GM20000 (cell line): ENCODE data around the gene OR6N2.

Experiments used
- DNase-seq: peaks from one replicate; pipeline ENCODE4 v3.0.0; 2012; ENCODE audit warnings: low spot score
- CTCF ChIP-seq: IDR thresholded peaks from 2 replicates; pipeline ENCODE4 v1.5.1; 2012; ENCODE audit warnings: mild to moderate bottlenecking, control low read depth; ENCODE audit errors: extremely low read depth, missing control alignments

The OR6N2 gene

GRCh38 chr1:158801396-158801795 lies 20.4 kb upstream of the OR6N2 start:
- no peak for DNase-seq
- TF ChIP-seq CTCF, result no peak

- TF ChIP-seq CTCF, result no peak
- no peak for DNase-seq
These were observed 19.5 kb upstream of the OR6N2 start for GRCh38 chr1:158800526-158800925.

- no peak for DNase-seq
- no peak for TF ChIP-seq CTCF
These were observed 18.7 kb upstream of the OR6N2 start for GRCh38 chr1:158799689-158800088.

GRCh38 chr1:158798531-158798930 lies 17.5 kb upstream of the OR6N2 start:
- no peak for DNase-seq
- TF ChIP-seq CTCF, result no peak

GRCh38 chr1:158794247-158794646 lies 13.2 kb upstream of the OR6N2 start:
- DNase-seq, result no peak
- TF ChIP-seq CTCF, result no peak

GRCh38 chr1:158793604-158794003 lies 12.6 kb upstream of the OR6N2 start:
- peak; percentile 53 for TF ChIP-seq CTCF
- peak; percentile 17 for DNase-seq

- no peak for TF ChIP-seq CTCF
- DNase-seq, result no peak
These were observed 8.8 kb downstream of the OR6N2 start, which contains the start of gene OR6N1 for GRCh38 chr1:158771950-158772866. OR6N1 (minus strand) TSS chr1:158772195; CDS start chr1:158766682, 5,513 bp downstream.
